DMS114 treated with DMSO at 0.1 percent for 48 hours (cell line): ENCODE measurements around the gene CMTM7.
"Not testable (repeated sequence)": the region's sequence is repeated elsewhere in the genome, so short reads cannot be mapped to it uniquely, and the experiment has no call there.

Source experiments
- DNase-seq: peaks from one replicate; lab custom pipeline; 2025; ENCODE audit not compliant: unreplicated experiment; lab: John Stamatoyannopoulos, UW

The CMTM7 gene

GRCh38 chr3:32435911-32436815 lies 44.5 kb downstream of the CMTM7 start:
- DNase-seq, result no peak

GRCh38 chr3:32436816-32437189 lies 45.1 kb downstream of the CMTM7 start:
- DNase-seq, result no peak

GRCh38 chr3:32437896-32438295 lies 46.2 kb downstream of the CMTM7 start:
- no peak for DNase-seq

GRCh38 chr3:32438596-32439344 lies 47.1 kb downstream of the CMTM7 start:
- DNase-seq, result no peak

- DNase-seq, result not testable (repeated sequence)
Observed at GRCh38 chr3:32439421-32439820, 47.8 kb downstream of the CMTM7 start.

GRCh38 chr3:32440611-32441350 lies 49.1 kb downstream of the CMTM7 start:
- no peak for DNase-seq

GRCh38 chr3:32442766-32443165 lies 51.1 kb downstream of the CMTM7 start:
- DNase-seq, result no peak

- no peak for DNase-seq
Observed at GRCh38 chr3:32443478-32443877, 51.8 kb downstream of the CMTM7 start.

GRCh38 chr3:32447865-32448400 lies 56.3 kb downstream of the CMTM7 start:
- DNase-seq, result no peak

GRCh38 chr3:32448686-32449474 lies 57.2 kb downstream of the CMTM7 start:
- no peak for DNase-seq

- no peak for DNase-seq
Observed at GRCh38 chr3:32449691-32450090, 58.0 kb downstream of the CMTM7 start.

GRCh38 chr3:32450426-32450825 lies 58.8 kb downstream of the CMTM7 start:
- no peak for DNase-seq

GRCh38 chr3:32450992-32451659 lies 59.5 kb downstream of the CMTM7 start:
- no peak for DNase-seq

GRCh38 chr3:32452009-32452408 lies 60.4 kb downstream of the CMTM7 start:
- DNase-seq, result no peak

GRCh38 chr3:32453346-32453745 lies 61.7 kb downstream of the CMTM7 start:
- no peak for DNase-seq

- no peak for DNase-seq
Observed at GRCh38 chr3:32454111-32454510, 62.5 kb downstream of the CMTM7 start.

GRCh38 chr3:32454731-32455608 lies 63.3 kb downstream of the CMTM7 start:
- DNase-seq, result no peak

GRCh38 chr3:32455609-32456428 lies 64.2 kb downstream of the CMTM7 start:
- DNase-seq, result no peak
